A549 treated with Hydrocortisone at 1 μM for 4 hours (cell line): ENCODE results near the gene SPPL2C. TPM values are rescaled to one million over a fixed set of nuclear protein-coding genes. Genes with fewer than 3 reads are reported as not detected.

Experiments used
- total RNA-seq: library from RNA; stranded (reverse); fragments of 200-300 nt; extraction: Qiagen RNA extraction; gene quantifications from 5 replicates; pipeline ENCODE4 v1.2.3, GENCODE V29; 2022

Gene SPPL2C, protein sequence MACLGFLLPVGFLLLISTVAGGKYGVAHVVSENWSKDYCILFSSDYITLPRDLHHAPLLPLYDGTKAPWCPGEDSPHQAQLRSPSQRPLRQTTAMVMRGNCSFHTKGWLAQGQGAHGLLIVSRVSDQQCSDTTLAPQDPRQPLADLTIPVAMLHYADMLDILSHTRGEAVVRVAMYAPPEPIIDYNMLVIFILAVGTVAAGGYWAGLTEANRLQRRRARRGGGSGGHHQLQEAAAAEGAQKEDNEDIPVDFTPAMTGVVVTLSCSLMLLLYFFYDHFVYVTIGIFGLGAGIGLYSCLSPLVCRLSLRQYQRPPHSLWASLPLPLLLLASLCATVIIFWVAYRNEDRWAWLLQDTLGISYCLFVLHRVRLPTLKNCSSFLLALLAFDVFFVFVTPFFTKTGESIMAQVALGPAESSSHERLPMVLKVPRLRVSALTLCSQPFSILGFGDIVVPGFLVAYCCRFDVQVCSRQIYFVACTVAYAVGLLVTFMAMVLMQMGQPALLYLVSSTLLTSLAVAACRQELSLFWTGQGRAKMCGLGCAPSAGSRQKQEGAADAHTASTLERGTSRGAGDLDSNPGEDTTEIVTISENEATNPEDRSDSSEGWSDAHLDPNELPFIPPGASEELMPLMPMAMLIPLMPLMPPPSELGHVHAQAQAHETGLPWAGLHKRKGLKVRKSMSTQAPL
- not detected in 5 replicates for total RNA-seq

DNA sequence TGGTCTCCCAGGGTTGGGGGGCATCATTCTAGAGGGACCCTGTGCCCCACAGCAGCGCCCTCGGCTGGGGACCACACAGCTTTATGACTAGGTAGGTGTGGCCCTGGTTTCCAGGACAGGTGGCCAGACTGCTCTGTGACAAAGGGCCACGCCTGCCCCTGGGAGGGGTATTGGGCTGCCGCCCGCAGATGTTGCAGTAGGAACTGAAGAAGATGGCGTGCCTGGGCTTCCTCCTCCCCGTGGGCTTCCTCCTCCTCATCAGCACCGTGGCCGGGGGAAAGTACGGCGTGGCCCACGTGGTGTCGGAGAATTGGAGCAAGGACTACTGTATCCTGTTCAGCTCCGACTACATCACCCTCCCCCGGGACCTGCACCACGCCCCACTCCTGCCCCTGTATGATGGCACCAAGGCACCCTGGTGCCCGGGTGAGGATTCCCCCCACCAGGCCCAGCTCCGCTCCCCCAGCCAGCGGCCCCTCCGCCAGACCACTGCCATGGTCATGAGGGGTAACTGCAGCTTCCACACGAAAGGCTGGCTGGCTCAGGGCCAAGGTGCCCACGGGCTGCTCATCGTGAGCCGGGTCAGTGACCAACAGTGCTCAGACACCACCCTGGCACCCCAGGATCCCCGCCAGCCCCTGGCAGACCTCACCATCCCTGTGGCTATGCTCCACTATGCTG is at the start of gene SPPL2C:
Gene SPPL2C, plus strand, starts transcription at position 187 of the 681 bp plus-strand sequence. Its CDS starts 26 bp downstream, at position 213.

DNA sequence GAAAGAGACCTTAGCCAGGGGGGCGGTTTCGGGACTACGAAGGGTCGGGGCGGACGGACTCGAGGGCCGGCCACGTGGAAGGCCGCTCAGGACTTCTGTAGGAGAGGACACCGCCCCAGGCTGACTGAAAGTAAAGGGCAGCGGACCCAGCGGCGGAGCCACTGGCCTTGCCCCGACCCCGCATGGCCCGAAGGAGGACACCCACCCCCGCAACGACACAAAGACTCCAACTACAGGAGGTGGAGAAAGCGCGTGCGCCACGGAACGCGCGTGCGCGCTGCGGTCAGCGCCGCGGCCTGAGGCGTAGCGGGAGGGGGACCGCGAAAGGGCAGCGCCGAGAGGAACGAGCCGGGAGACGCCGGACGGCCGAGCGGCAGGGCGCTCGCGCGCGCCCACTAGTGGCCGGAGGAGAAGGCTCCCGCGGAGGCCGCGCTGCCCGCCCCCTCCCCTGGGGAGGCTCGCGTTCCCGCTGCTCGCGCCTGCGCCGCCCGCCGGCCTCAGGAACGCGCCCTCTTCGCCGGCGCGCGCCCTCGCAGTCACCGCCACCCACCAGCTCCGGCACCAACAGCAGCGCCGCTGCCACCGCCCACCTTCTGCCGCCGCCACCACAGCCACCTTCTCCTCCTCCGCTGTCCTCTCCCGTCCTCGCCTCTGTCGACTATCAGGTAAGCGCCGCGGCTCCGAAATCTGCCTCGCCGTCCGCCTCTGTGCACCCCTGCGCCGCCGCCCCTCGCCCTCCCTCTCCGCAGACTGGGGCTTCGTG is 49.5 kb downstream of the SPPL2C start, which contains the start of gene MAPT:
Gene MAPT, plus strand, starts transcription at position 533 of the 763 bp plus-strand sequence. CDS start 67,784 bp downstream, outside the sequence.

Other genes with a start within 250 kb of the SPPL2C start
- gene CRHR1, start 60.6 kb upstream of the SPPL2C start, total RNA-seq = 0.09 to 1.1 TPM (median 0.09 TPM) in 5 replicates
- gene MAPT, start 49.7 kb downstream of the SPPL2C start, total RNA-seq = 1.5 to 2.3 TPM (median 1.9 TPM) in 5 replicates
- gene STH, start 154.4 kb downstream of the SPPL2C start, total RNA-seq = not detected in 5 replicates